Measurements from ENCODE around the gene ZNF382.
A peak's percentile ranks its signal among the peaks of the same experiment; 100 is the strongest.
"Not testable (repeated sequence)": the region's sequence is repeated elsewhere in the genome, so short reads cannot be mapped to it uniquely, and the experiment has no call there.

Gene ZNF382

GRCh38 chr19:36574741-36575140 lies 30.4 kb upstream of the ZNF382 start:
- Histone ChIP-seq H3K36me3 (peaks cover 21% of the 10 kb centered on the region), H3K9me3 (peaks cover under 1% of the 10 kb centered on the region; the same call in 1 of the 2 replicates), H3K27me3 (no peaks in the 10 kb centered on the region), H3K4me1 (no peaks in the 10 kb centered on the region), H3K4me3 (ENCODE audit: low read depth, low read length) (no peak overlapping the region)
- DNase-seq = no peak
- no peak for TF ChIP-seq CTCF (IDR thresholded peaks at IDR 0.05; ENCODE audit: low read depth, low read length)

GRCh38 chr19:36577271-36577996 lies 27.7 kb upstream of the ZNF382 start:
- Histone ChIP-seq H3K27me3 (no peaks in the 10 kb centered on the region), H3K4me1 (no peaks in the 10 kb centered on the region), H3K4me3 (ENCODE audit: low read depth, low read length) (no peak overlapping the region), H3K9me3 (no peaks in the 10 kb centered on the region), H3K36me3 (peaks cover 16% of the 10 kb centered on the region)
- DNase-seq = no peak
- TF ChIP-seq CTCF (IDR thresholded peaks at IDR 0.05; ENCODE audit: low read depth, low read length) = no peak

GRCh38 chr19:36579255-36579654 lies 25.9 kb upstream of the ZNF382 start:
- TF ChIP-seq CTCF (IDR thresholded peaks at IDR 0.05; ENCODE audit: low read depth, low read length) = no peak
- no peaks in the 10 kb centered on the region for H3K4me1 ChIP-seq

GRCh38 chr19:36602681-36603080 lies 2.4 kb upstream of the ZNF382 start:
- not testable (repeated sequence) for H3K27me3 ChIP-seq; DNase-seq; H3K4me3 ChIP-seq (ENCODE audit: low read depth, low read length); H3K4me1 ChIP-seq; H3K36me3 ChIP-seq; H3K9me3 ChIP-seq

More at GRCh38 chr19:36579255-36579654, 25.9 kb upstream of the ZNF382 start:
- DNase-seq = no peak
- Histone ChIP-seq H3K36me3 (peaks cover 16% of the 10 kb centered on the region), H3K27me3 (no peaks in the 10 kb centered on the region), H3K9me3 (no peaks in the 10 kb centered on the region), H3K4me3 (ENCODE audit: low read depth, low read length) (no peak overlapping the region)

- Histone ChIP-seq H3K4me1 (no peaks in the 10 kb centered on the region), H3K4me3 (ENCODE audit: low read depth, low read length) (peak overlapping the region; percentile 92), H3K27me3 (no peaks in the 10 kb centered on the region), H3K9me3 (no peaks in the 10 kb centered on the region), H3K36me3 (peaks cover 8% of the 10 kb centered on the region)
- no peak for TF ChIP-seq CTCF (IDR thresholded peaks at IDR 0.05; ENCODE audit: low read depth, low read length)
- DNase-seq = peak; percentile 77
These were observed 435 bp upstream of the ZNF382 start for GRCh38 chr19:36604656-36605100.

GRCh38 chr19:36605877-36606478 lies 865 bp downstream of the ZNF382 start:
- H3K36me3 ChIP-seq = peaks cover 18% of the 10 kb centered on the region
- no peaks in the 10 kb centered on the region for H3K4me1 ChIP-seq
- no peak for DNase-seq
- peak overlapping the region; percentile 92 for H3K4me3 ChIP-seq (ENCODE audit: low read depth, low read length)
- no peak for TF ChIP-seq CTCF (IDR thresholded peaks at IDR 0.05; ENCODE audit: low read depth, low read length)
- H3K9me3 ChIP-seq = no peaks in the 10 kb centered on the region
- H3K27me3 ChIP-seq = no peaks in the 10 kb centered on the region

Data from BE2C (cell line).